ENCODE measurements around the gene CD38.

DNA sequence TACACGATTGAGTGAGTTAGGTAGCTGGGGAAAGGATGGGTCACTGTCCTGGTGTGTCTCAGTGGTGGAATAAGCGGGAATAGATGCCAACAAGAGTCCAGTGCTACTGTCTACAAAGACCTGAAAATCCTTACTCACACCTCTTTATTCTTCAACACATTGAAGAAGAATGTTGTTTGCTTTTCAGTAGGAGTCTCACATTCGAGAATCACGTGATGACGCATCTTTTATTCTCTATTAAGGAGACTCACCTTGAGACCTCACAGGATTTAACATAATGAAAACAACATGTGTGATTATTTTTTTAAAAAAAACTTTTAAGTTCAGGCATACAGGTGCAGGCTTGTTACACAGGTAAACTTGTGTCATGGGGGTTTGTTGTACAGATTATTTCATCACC is 75.2 kb downstream of the CD38 start:
- TF ChIP-seq, protein P1, sequence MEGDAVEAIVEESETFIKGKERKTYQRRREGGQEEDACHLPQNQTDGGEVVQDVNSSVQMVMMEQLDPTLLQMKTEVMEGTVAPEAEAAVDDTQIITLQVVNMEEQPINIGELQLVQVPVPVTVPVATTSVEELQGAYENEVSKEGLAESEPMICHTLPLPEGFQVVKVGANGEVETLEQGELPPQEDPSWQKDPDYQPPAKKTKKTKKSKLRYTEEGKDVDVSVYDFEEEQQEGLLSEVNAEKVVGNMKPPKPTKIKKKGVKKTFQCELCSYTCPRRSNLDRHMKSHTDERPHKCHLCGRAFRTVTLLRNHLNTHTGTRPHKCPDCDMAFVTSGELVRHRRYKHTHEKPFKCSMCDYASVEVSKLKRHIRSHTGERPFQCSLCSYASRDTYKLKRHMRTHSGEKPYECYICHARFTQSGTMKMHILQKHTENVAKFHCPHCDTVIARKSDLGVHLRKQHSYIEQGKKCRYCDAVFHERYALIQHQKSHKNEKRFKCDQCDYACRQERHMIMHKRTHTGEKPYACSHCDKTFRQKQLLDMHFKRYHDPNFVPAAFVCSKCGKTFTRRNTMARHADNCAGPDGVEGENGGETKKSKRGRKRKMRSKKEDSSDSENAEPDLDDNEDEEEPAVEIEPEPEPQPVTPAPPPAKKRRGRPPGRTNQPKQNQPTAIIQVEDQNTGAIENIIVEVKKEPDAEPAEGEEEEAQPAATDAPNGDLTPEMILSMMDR (IDR thresholded peaks at IDR 0.05): no peak
- TF ChIP-seq POLR2AphosphoS5 (IDR thresholded peaks at IDR 0.05) (no peak), POLR2A (IDR thresholded peaks at IDR 0.05) (no peak)

Data from transverse colon (tissue), 4 donors.